Central memory CD8-positive, alpha-beta T cell (primary cell): Measurements from ENCODE around the gene CIDEA.

ENCODE experiments used
- ATAC-seq: fragments of 150-1000 bp; cut with Tn5 transposase; replicated peaks from 2 replicates; pipeline ENCODE4 v1.10.0; 2022; ENCODE audit warnings: mild to moderate bottlenecking, moderate FRiP score, moderate number of reproducible peaks; ENCODE audit not compliant: poor library complexity, severe bottlenecking; ENCODE audit errors: extremely low read depth
- DNase-seq, 2 donors: peaks; one replicate each; pipeline ENCODE4 v3.0.0; 2021; ENCODE audit warnings: low spot score in 2 of 2
- H3K27ac Mint-ChIP-seq: one replicate; pipeline ENCODE4 v1.8.0; 2022; ENCODE audit warnings: low read depth, mild to moderate bottlenecking, moderate library complexity, mixed read lengths
- H3K27me3 Mint-ChIP-seq: one replicate; pipeline ENCODE4 v1.8.0; 2022; ENCODE audit warnings: mixed read lengths
- H3K36me3 Mint-ChIP-seq: one replicate; pipeline ENCODE4 v1.8.0; 2022; ENCODE audit warnings: mild to moderate bottlenecking, moderate library complexity, mixed read lengths; ENCODE audit not compliant: insufficient read depth
- H3K4me1 Mint-ChIP-seq: one replicate; pipeline ENCODE4 v1.8.0; 2022; ENCODE audit warnings: mixed read lengths
- H3K4me3 Mint-ChIP-seq: one replicate; pipeline ENCODE4 v1.8.0; 2022; ENCODE audit warnings: mild to moderate bottlenecking, moderate library complexity, mixed read lengths
- H3K9me3 Mint-ChIP-seq: one replicate; pipeline ENCODE4 v1.8.0; 2022; ENCODE audit warnings: mixed read lengths

CIDEA gene

DNA sequence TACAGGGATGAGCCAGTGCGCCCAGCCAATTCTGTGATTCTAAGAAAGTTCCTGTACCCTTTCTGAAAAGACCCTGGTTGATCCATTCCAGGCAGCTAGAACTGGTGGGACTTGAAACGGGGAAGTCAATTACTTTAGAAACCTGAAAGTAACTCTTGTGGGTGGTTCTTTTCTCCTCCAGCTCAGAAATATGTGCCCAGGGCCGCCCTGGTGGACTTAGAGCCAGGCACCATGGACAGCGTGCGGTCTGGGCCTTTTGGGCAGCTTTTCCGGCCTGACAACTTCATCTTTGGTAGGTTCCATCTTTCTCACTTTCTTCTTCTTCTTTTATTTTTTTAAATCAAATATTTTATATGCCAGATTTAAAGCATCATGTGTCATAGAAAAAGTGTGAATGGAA, 56.6 kb downstream of the CIDEA start:
- Mint-ChIP-seq H3K27me3 (peaks cover 40% of the 10 kb centered on the region), H3K4me1 (peaks cover 10% of the 10 kb centered on the region), H3K36me3 (peaks cover 2% of the 10 kb centered on the region), H3K4me3 (no peak overlapping the region), H3K27ac (no peak overlapping the region), H3K9me3 (no peaks in the 10 kb centered on the region)
- ATAC-seq (no peak), DNase-seq (no peak)

DNA sequence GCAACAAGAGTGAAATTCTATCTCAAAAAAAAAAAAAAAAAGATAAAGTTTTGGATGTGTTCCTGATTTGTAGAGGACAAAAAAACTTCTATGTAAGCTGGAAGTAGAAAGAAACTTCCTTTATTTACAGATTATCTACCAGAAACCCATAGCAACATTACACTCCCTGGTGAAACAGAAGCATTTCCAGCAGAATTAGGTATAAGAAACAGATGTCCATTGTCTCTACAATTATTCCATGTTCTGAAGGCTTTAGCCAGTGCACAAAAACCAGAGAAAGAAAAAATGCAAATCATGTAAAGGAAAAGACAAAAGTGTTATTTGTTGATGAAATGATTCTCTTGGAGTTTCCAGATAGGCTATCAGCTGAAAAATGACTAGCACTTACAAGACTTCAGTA, 58.8 kb downstream of the CIDEA start:
- Mint-ChIP-seq H3K4me1 (peaks cover 1% of the 10 kb centered on the region), H3K36me3 (no peaks in the 10 kb centered on the region), H3K27ac (no peak overlapping the region), H3K9me3 (no peaks in the 10 kb centered on the region), H3K4me3 (no peak overlapping the region), H3K27me3 (peaks cover 22% of the 10 kb centered on the region)
- no peak for ATAC-seq
- no peak for DNase-seq

DNA sequence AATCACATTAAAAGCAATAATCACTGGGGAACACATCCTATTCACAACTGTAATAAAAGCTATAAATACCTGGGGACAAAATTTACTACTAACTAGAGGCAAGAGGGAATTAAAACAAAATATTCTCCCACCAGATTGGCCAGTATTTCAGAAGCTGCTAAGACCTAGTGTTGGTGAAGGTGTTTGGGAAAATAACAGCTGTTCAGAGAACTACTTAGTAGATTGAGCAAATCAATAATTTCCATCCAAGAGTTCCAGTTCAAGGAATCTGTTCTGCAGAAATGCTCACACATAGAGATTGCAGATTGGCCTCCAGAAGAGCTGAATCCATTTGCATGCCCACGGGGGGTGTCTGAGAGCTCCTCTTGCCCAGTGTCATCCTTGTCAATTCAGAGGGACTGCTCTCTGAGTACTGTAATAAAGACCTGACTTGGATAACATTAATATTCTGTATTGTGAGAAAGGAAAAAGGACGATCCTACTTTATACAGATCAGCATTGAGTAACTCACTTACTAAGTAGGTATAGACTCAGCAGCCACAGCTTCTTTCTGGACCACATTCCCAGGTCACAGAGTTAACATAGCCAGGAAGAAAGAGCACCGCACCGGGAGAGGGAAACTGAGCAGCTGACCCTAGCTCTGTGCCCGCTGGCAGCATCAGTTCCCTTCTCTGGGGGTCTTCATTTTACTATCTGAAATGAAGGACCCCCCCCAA, 59.5 kb downstream of the CIDEA start:
- H3K4me1 Mint-ChIP-seq: peaks cover 8% of the 10 kb centered on the region
- H3K27ac Mint-ChIP-seq: no peak overlapping the region
- no peak for ATAC-seq
- peaks cover 22% of the 10 kb centered on the region for H3K27me3 Mint-ChIP-seq
- no peak for DNase-seq
- no peaks in the 10 kb centered on the region for H3K9me3 Mint-ChIP-seq
- no peaks in the 10 kb centered on the region for H3K36me3 Mint-ChIP-seq
- no peak overlapping the region for H3K4me3 Mint-ChIP-seq

DNA sequence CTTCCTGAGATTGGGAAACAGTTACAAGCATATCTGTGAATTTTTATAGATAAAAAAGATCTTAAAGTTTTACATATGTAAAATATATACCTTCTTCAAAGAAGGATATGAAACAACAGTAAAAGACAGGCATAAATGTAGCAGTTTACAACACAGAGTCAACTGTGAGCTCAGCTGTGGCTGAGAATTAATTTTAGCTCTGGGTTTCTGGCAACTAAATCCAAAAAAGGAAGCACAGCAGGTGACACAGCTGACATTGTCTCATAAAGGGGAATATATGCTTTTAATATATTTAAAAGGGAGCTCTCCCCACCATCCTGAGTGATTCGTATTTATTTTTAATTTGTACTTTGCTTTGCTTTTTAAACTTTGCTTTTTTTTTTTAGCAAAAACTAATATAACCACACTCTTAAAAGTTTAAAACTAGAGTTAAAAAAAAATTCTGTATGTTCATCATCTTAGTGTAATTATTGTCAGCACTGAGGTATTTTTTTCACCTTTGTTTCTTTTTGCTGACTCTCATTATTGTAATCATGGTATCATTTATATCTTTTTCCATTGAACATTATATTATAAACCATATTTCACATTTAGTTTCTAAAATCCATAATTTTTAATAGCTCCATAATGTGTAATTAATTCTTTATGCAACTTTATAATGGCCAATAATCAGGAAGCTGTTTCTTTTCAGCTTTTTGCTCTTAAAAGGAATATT, 60.6 kb downstream of the CIDEA start:
- H3K9me3 Mint-ChIP-seq: no peaks in the 10 kb centered on the region
- H3K36me3 Mint-ChIP-seq: no peaks in the 10 kb centered on the region
- no peak overlapping the region for H3K4me3 Mint-ChIP-seq
- peaks cover 8% of the 10 kb centered on the region for H3K4me1 Mint-ChIP-seq
- ATAC-seq (no peak), DNase-seq (no peak)
- H3K27ac Mint-ChIP-seq: no peak overlapping the region
- peaks cover 14% of the 10 kb centered on the region for H3K27me3 Mint-ChIP-seq

DNA sequence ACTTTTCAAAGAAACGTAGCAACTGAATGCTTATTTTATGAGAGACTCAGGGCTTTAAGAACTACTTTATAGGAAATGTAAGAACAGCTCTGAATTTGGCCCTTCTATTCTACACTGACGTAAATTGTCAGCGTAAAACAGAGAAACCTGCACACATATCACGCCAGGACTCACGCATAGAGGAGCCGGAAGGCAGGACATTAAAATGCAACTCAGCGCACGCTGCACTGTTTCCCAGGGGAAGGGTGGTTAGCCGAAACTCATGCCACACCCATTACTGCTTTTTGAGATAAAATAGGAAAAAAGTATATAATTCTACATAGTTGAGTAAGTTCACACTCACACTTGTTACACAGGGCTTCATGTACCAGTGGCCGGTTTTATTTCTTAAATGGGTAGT, 61.3 kb downstream of the CIDEA start:
- DNase-seq: no peak
- no peak for ATAC-seq
- peaks cover 8% of the 10 kb centered on the region for H3K4me1 Mint-ChIP-seq
- H3K4me3 Mint-ChIP-seq: no peak overlapping the region
- peaks cover 10% of the 10 kb centered on the region for H3K27me3 Mint-ChIP-seq
- H3K9me3 Mint-ChIP-seq: no peaks in the 10 kb centered on the region
- H3K36me3 Mint-ChIP-seq: no peaks in the 10 kb centered on the region
- no peak overlapping the region for H3K27ac Mint-ChIP-seq

DNA sequence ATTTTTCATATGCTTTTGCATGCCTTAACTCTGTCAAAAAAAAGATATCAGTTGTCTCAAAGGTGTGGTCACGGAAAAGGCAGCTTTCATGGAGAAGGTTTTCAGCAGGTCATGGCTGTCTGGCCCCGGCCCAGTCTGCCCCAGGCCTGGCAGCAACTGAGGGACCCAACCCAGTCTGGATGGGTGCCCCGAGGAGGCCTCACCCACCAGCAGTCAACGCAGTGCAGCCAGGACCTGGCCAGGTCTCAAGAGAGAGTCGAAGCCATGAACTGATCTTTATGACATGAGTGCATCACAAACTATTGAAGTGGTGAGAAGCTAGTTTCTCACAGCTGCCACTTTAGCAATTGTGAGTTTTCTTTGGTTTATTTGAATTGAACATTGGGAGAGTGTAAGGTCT, 61.8 kb downstream of the CIDEA start:
- H3K4me1 Mint-ChIP-seq: peaks cover 8% of the 10 kb centered on the region
- H3K36me3 Mint-ChIP-seq: no peaks in the 10 kb centered on the region
- ATAC-seq: no peak
- no peak overlapping the region for H3K4me3 Mint-ChIP-seq
- DNase-seq: no peak
- peaks cover 10% of the 10 kb centered on the region for H3K27me3 Mint-ChIP-seq
- H3K9me3 Mint-ChIP-seq: no peaks in the 10 kb centered on the region
- H3K27ac Mint-ChIP-seq: no peak overlapping the region

DNA sequence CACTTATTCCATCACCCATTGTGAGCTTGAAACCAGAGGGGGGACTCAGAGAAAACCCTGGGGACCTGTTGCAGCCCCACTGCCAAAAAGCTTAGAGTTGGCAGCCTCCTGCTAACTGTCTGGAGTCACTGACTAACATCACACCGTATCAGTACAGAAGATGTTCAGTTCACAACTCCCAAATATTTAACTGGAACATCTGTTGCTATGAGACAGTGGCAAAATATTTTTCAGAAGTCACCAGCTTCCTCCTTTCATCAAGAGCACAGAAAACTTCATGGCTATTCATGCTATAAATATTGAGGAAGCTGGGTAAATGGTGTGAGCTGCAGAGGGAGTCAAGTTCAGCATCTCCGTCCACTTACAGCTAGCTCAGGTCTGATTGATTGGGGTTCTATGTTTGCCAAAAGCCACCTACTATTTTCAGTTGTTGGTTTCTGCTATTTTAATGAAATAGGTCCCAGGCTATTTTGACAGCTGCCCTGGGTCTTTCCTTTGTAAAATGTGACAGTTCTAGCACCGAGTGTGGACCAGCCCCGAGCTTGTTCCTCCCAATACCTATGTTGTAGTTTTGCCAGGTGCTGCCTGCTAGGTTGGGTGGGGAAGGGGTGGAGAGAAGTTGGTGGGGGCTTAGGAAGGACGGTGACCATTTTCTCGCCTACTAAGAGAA, 63.6 kb downstream of the CIDEA start:
- H3K4me1 Mint-ChIP-seq: peaks cover 8% of the 10 kb centered on the region
- no peak overlapping the region for H3K4me3 Mint-ChIP-seq
- H3K27ac Mint-ChIP-seq: no peak overlapping the region
- peaks cover 2% of the 10 kb centered on the region for H3K36me3 Mint-ChIP-seq
- no peaks in the 10 kb centered on the region for H3K27me3 Mint-ChIP-seq
- no peak for DNase-seq
- ATAC-seq: no peak
- no peaks in the 10 kb centered on the region for H3K9me3 Mint-ChIP-seq

DNA sequence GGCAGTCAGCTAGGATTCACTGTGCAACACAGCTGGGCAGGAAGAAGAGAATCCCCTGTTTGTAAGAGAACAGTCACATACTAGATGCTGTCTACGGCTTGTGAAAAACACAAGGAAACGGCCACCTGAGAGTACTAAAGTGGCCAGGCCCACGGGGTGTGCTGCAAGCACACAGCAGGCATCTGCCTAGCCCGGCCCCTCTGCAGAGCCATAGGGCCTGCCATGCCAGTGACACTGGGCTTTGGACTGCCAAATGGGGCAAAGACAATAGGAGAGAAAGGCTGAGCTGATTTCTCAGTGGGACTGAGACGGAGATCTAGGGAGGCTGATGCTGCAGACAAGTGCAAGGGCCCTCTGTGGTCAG, 64.2 kb downstream of the CIDEA start:
- H3K27me3 Mint-ChIP-seq: no peaks in the 10 kb centered on the region
- peaks cover 8% of the 10 kb centered on the region for H3K4me1 Mint-ChIP-seq
- H3K9me3 Mint-ChIP-seq: no peaks in the 10 kb centered on the region
- no peak overlapping the region for H3K27ac Mint-ChIP-seq
- ATAC-seq (no peak), DNase-seq (no peak)
- peaks cover 2% of the 10 kb centered on the region for H3K36me3 Mint-ChIP-seq
- no peak overlapping the region for H3K4me3 Mint-ChIP-seq

DNA sequence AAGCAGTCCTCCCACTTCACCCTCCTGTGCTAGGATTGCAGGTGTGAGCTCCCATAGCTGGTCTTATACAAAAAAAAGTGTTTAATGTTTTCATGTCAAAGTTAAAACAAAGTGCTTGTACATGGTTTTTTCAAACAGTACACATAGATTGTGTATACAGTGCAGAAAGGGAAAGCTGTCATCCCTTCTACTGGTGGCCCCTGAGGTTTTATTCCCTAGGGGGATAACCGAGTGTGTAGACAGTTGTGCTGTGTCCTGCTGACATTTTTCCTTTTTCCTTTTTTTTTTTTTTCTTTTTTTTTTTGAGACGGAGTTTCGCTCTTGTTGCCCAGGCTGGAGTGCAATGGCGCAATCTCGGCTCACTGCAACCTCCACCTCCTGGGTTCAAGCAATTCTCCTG, 64.7 kb downstream of the CIDEA start:
- ATAC-seq: no peak
- Mint-ChIP-seq H3K27me3 (no peaks in the 10 kb centered on the region), H3K36me3 (peaks cover 2% of the 10 kb centered on the region), H3K4me1 (peaks cover 8% of the 10 kb centered on the region), H3K9me3 (no peaks in the 10 kb centered on the region), H3K4me3 (no peak overlapping the region), H3K27ac (no peak overlapping the region)
- no peak for DNase-seq

DNA sequence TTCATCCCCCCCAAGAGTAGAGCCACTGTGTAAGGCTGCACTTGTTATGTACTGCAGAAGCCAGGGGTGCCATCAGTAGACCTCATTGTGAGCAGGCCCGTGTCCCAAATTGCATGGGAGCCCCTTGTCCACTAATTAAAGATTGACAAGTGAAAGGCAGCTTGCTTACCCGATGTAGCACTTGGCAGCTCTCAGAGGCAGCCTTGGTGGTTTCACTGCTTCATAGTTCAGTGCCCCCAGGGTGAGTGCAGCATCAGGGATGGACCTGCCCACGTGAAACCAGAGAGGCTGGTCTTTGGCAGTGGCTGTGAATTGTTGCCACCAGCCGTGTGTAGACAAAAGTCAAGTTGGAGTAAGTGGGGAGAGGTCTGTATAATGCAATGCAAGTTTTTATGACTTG, 67.2 kb downstream of the CIDEA start:
- H3K27ac Mint-ChIP-seq: no peak overlapping the region
- H3K4me1 Mint-ChIP-seq: peaks cover 8% of the 10 kb centered on the region
- ATAC-seq: no peak
- H3K9me3 Mint-ChIP-seq: no peaks in the 10 kb centered on the region
- DNase-seq: no peak
- no peaks in the 10 kb centered on the region for H3K27me3 Mint-ChIP-seq
- no peak overlapping the region for H3K4me3 Mint-ChIP-seq
- peaks cover 5% of the 10 kb centered on the region for H3K36me3 Mint-ChIP-seq

DNA sequence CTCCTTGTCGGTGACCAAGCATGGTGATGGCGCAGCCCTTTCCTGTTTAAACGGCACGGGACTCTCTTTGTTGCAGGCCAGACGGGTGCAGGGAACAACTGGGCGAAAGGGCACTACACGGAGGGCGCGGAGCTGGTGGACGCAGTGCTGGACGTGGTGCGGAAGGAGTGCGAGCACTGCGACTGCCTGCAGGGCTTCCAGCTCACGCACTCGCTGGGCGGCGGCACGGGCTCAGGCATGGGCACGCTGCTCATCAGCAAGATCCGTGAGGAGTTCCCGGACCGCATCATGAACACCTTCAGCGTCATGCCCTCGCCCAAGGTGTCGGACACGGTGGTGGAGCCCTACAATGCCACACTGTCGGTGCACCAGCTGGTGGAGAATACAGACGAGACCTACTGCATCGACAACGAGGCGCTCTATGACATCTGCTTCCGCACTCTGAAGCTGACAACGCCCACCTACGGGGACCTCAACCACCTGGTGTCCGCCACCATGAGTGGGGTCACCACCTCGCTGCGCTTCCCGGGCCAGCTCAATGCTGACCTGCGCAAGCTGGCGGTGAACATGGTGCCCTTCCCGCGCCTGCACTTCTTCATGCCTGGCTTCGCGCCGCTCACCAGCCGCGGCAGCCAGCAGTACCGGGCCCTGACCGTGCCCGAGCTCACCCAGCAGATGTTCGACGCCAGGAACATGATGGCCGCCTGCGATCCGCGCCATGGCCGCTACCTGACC, 71.0 kb downstream of the CIDEA start:
- DNase-seq (no peak), ATAC-seq (no peak)
- Mint-ChIP-seq H3K4me1 (no peaks in the 10 kb centered on the region), H3K4me3 (no peak overlapping the region), H3K27ac (no peak overlapping the region), H3K9me3 (no peaks in the 10 kb centered on the region), H3K27me3 (no peaks in the 10 kb centered on the region), H3K36me3 (peaks cover 12% of the 10 kb centered on the region)

DNA sequence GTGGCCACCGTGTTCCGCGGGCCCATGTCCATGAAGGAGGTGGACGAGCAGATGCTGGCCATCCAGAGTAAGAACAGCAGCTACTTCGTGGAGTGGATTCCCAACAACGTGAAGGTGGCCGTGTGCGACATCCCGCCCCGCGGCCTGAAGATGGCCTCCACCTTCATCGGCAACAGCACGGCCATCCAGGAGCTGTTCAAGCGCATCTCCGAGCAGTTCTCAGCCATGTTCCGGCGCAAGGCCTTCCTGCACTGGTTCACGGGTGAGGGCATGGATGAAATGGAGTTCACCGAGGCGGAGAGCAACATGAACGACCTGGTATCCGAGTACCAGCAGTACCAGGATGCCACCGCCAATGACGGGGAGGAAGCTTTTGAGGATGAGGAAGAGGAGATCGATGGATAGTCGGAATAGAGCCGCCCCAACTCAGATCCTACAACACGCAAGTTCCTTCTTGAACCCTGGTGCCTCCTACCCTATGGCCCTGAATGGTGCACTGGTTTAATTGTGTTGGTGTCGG, 71.6 kb downstream of the CIDEA start:
- Mint-ChIP-seq H3K9me3 (no peaks in the 10 kb centered on the region), H3K4me3 (no peak overlapping the region), H3K27ac (no peak overlapping the region), H3K36me3 (peaks cover 12% of the 10 kb centered on the region), H3K27me3 (no peaks in the 10 kb centered on the region), H3K4me1 (no peaks in the 10 kb centered on the region)
- no peak for ATAC-seq
- no peak for DNase-seq
